GM12872 (cell line): Measurements from ENCODE around the gene TOX4.

Experiments
- TF ChIP-seq, protein P1 (sequence below): IDR thresholded peaks from 3 replicates; pipeline ENCODE4 v1.5.1; 2011; ENCODE audit warnings: low read depth, mild to moderate bottlenecking, low read length, moderate library complexity; ENCODE audit not compliant: insufficient read depth

The TOX4 gene

GRCh38 chr14:21533294-21533693 lies 56.3 kb downstream of the TOX4 start:
- TF ChIP-seq, protein P1, sequence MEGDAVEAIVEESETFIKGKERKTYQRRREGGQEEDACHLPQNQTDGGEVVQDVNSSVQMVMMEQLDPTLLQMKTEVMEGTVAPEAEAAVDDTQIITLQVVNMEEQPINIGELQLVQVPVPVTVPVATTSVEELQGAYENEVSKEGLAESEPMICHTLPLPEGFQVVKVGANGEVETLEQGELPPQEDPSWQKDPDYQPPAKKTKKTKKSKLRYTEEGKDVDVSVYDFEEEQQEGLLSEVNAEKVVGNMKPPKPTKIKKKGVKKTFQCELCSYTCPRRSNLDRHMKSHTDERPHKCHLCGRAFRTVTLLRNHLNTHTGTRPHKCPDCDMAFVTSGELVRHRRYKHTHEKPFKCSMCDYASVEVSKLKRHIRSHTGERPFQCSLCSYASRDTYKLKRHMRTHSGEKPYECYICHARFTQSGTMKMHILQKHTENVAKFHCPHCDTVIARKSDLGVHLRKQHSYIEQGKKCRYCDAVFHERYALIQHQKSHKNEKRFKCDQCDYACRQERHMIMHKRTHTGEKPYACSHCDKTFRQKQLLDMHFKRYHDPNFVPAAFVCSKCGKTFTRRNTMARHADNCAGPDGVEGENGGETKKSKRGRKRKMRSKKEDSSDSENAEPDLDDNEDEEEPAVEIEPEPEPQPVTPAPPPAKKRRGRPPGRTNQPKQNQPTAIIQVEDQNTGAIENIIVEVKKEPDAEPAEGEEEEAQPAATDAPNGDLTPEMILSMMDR: no peak

DNA sequence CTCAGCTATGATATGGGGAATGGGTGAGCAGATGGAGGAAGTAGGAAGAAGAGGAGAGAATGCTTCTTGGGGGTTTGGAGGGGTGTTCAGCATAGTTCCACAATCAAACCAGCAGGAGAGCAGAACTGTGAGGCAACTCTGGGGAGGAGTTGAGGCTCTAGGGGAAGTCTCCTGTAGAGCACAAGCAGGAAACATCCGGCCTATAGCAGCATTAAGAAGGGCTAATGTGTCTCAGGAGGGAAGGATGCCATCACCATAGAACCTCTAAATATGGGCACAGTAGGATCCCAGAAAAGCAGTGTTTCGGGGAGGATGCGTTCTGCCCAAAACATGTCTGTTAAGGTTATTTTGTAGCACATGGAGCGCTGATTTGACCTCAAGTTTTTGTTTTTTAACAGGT lies 57.6 kb downstream of the TOX4 start:
- TF ChIP-seq, protein P1: no peak

- TF ChIP-seq, protein P1: no peak
Observed at GRCh38 chr14:21535545-21536417, 58.8 kb downstream of the TOX4 start.

DNA sequence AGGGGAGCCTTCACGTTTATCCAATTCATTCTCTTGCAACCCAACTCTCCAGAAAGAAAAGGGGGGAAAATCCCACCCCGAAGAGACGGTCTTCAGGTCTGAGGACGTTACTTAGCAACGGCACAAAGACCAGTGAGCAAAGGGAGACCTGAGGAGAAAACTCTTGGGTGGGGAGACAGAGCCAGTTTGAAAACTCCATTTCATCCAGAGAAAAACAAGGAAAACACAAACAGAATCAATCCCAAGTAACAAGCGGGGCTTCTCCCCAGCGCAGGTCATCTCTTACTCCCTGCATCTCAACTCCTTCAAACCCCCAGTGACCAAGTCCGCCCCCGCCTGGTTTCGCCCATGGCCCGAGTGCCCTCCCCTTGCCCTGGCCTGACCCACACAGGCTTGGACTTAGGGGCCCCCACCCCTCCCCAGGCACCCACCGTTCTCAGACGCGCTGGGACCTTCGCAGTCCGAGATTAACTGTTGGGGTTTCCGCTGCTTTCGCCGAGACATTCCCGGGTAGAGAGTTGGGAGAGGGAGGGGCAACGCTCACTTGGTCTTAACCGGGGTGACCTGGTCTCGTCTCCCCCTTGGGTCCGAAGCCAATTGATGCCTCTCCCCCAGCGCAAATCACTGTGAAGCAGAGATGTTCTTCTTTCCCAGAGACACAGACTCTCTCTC lies 59.6 kb downstream of the TOX4 start:
- TF ChIP-seq, protein P1: no peak

GRCh38 chr14:21537090-21537424 lies 60.1 kb downstream of the TOX4 start:
- TF ChIP-seq, protein P1: no peak

DNA sequence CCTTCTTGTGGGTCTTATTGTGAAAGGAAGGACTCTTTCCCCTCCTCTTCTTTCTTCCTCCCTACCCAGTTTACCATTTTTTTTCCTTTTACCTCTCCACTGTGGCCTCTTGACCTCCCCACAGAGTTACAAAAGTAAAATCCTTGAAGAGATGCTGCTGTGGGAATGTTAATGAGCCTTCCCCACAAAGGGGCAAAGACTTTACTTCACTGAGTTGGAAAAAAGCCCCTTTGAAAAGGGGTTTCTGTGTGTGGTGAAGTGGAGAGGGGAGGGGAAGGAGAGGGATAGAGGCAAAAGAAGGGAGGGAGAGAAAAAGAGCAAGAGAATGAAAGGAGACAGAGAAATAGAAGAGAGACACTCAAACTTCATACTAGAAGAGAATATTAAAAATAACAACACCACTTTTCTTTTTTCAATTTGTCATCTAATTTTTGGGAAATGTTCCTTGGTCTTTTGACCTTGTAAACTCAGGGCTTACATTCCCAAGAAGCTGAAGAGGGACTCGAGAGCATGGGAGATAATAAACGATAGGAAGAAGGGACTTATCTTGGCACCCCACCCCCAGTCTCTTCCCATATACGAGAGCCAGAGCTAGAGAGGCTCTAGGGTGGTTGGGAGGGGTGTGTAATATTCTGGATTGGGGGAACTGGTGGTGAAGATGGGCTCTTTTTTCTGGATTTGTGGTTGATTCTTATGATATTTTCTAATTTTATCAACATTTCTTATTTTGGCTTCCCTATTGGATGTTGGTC lies 62.4 kb downstream of the TOX4 start:
- TF ChIP-seq, protein P1: no peak

DNA sequence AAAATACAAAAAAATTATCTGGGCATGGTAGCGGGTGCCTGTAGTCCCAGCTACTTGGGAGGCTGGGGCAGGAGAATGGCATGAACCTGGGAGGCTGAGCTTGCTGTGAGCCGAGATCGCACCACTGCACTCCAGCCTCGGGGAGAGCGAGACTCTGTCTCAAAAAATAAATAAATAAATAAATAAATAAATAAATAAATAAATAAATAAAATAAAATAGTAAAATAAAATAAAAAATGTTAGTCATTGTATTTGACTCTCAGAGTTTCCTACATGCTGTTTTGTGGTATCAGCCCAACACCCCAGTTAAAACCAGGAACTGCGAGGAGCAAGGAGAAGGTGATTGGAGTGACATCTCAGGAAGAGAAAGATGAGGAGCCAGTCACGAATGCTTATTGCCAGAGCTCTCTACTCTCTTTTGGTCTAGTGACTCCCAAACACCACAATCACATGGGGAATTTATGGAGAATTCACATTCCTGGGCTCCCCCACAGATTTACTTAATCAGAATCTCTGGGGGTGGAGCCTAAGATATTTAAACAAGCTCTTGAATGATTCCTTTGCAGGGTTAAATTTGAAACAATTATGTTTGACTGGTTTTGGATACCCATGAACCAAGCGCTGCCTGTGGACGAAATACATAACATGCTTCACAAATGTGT lies 64.5 kb downstream of the TOX4 start:
- TF ChIP-seq, protein P1: no peak
